ENCODE data around the gene P3H2.

DNA sequence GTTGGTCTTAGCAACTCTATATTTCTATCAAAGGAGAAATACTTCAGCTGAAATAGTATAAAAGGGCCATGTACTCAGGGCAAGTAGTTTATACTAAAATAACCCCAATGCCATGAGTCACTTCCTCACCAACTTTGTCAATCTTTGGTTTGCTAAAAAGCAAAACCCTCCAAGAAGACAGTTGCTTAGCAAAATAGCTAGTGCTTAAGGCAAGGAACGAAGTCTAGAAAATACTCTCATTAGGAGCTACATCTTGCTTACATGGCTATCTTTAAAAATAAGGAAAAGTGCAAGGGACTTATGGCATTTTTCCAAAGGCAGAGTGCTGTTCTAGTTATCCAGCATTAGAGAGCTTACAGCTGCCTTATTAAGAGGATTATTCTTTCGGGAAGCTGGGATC, 28.4 kb downstream of the P3H2 start:
- no peak for TF ChIP-seq ZNF274 (IDR thresholded peaks at IDR 0.05; ENCODE audit: low read depth, low read length)
- no peak for TF ChIP-seq YY1 (IDR thresholded peaks at IDR 0.05; ENCODE audit: insufficient read depth, insufficient read length)
- no peak for TF ChIP-seq SUZ12 (IDR thresholded peaks at IDR 0.05; ENCODE audit: extremely low read depth, insufficient read depth, insufficient read length)
